HG02973 (cell line): Measurements from ENCODE around the gene PCDHGA7.
"Not testable (repeated sequence)": the region's sequence is repeated elsewhere in the genome, so short reads cannot be mapped to it uniquely, and the experiment has no call there.

Source experiments
- ATAC-seq: cut with Tn5 transposase; IDR thresholded peaks from one replicate; pipeline ENCODE4 v1.9.1; 2021; ENCODE audit warnings: moderate library complexity; ENCODE audit not compliant: unreplicated experiment

Gene PCDHGA7

DNA sequence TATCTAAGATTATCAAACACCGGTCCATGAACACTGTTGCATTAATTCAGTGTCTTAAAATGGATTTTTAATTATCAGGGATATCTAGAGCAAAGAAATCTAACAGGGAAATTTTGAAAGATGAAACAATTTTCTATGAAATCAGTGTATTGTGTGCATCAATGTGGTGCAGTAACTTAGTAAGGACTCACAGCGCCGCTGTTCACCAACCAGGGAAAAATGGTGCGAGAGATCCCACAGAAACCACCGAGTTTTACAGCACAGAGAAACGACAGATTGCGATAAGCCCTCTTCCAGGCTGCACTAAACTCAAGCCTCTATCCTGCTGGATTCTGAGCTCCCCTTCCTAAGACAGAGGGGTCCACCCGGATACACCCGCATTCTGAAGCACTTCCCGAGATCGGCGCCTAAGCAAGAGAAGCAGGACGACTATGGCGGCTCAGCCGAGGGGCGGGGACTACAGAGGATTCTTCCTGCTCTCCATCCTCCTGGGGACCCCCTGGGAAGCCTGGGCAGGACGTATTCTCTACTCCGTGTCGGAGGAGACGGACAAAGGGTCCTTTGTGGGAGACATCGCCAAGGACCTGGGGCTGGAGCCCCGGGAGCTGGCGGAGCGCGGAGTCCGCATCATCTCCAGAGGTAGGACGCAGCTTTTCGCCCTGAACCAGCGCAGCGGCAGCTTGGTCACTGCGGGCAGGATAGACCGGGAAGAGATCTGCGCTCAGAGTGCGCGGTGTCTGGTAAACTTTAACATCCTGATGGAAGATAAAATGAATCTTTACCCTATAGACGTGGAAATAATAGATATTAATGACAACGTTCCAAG is at the start of gene PCDHGA7:
PCDHGA7 (plus strand) TSS at position 274 of the 826 bp plus-strand sequence; CDS start at position 432, 158 bp downstream.
- ATAC-seq, result peak; percentile 69

DNA sequence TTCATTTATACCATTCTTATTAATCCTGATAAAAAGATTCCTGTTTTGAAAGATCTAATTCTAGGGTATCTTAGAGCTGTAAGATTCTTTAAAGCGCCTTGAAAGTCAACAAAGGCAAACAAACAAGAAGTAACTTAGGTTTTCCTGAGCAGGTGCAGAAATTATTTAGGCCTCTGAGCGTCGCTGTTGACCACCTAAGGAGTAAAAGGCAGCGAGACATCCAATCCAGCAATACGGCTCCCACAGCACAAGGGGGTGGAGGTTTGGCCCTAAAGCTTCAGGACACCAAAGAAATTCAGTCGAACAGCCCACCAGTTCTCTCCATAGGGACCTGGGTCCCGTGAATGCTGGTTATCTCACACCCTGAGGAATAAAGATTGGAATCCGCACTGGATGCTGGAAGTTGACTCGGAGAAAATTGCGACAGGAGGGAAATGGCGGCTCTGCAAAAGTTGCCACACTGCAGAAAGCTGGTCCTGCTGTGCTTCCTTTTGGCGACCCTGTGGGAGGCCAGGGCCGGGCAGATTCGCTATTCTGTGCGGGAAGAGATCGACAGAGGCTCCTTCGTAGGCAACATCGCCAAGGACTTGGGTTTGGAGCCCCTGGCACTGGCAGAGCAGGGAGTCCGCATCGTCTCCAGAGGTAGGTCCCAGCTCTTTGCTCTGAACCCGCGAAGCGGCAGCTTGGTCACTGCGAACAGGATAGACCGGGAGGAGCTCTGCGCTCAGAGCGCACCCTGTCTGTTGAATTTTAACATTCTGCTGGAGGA is 43.8 kb upstream of the PCDHGA7 start, which contains the start of gene PCDHGA2:
PCDHGA2 (plus strand) TSS at position 223 of the 769 bp plus-strand sequence.
- peak; percentile 60 for ATAC-seq

DNA sequence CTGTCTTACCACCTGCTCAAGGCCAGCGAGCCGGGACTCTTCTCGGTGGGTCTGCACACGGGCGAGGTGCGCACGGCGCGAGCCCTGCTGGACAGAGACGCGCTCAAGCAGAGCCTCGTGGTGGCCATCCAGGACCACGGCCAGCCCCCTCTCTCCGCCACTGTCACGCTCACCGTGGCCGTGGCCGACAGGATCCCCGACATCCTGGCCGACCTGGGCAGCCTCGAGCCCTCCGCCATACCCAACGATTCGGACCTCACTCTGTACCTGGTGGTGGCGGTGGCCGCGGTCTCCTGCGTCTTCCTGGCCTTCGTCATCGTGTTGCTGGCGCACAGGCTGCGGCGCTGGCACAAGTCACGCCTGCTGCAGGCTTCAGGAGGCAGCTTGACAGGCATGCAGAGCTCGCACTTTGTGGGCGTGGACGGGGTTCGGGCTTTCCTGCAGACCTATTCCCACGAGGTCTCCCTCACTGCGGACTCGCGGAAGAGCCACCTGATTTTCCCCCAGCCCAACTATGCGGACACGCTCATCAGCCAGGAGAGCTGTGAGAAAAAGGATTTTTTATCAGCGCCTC is 41.7 kb upstream of the PCDHGA7 start:
- not testable (repeated sequence) for ATAC-seq

DNA sequence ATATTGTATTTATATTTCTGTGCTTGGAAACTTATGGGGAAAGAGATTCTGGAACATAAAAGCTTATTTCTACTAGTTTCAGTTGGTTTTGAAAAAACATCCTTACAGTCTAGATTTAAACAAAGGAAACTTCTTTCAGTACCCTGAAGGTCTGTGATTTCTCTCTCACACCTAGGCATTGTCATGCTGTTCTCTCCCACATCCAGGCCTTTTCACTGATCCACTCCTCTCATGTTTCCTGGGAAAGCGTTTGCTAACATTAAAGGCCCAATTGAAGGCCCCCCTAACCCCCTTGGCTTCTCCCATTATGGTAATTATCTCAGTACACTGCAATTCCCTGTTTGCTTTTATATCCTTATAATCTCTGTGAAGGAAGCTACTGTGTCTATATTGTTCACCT is 39.8 kb upstream of the PCDHGA7 start:
- no peak for ATAC-seq

DNA sequence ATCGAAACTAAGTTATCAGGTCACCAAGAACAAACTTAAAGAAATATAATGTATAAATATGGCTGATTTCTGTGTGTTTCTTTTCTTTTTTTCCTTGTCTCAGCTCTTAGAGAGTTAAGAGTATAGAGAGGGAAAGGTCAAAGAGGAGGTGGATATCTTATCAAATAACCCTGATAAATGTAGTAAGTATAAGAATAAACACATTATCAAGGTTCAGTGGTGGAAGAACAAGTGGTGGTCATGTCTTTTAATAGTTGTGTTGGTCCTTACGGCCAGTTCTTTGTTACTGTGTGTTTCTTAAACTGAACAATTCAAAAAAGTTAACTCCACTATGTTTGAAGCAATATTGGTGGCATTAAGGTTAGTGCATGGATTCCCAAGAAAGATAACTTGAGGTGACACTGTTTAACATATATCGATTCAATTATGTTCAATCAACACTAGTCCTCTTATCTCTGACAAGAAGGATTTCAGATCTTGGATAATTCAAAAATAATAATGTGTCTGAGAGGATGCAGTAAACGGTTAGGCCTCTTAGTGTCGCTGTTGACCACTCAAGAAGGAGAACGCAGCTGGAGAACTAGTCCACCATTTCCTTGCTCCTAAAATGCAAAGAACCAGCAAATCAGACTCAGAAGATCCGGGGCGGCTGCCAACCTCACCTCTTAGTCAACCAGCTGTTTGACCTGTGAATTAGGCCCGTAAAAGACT is 39.1 kb upstream of the PCDHGA7 start, which contains the start of gene PCDHGA3:
PCDHGA3 (plus strand) TSS at position 588 of the 711 bp plus-strand sequence. CDS start 205 bp downstream, outside the sequence.
- no peak for ATAC-seq

DNA sequence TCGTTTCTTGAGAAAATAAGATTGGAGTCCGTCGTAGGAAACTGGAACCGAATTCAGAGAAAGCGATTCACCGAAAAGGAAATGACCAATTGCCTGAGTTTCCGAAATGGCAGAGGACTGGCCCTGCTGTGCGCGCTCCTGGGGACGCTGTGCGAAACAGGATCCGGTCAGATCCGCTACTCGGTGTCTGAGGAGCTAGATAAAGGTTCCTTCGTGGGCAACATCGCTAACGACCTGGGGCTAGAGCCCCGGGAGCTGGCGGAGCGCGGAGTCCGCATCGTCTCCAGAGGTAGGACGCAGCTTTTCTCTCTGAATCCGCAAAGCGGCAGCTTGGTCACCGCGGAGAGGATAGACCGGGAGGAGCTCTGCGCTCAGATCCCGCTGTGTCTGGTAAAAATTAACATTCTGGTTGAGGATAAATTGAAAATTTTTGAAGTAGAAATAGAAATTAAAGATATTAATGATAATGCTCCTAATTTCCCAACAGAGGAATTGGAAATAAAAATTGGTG is 38.5 kb upstream of the PCDHGA7 start:
- ATAC-seq, result no peak

DNA sequence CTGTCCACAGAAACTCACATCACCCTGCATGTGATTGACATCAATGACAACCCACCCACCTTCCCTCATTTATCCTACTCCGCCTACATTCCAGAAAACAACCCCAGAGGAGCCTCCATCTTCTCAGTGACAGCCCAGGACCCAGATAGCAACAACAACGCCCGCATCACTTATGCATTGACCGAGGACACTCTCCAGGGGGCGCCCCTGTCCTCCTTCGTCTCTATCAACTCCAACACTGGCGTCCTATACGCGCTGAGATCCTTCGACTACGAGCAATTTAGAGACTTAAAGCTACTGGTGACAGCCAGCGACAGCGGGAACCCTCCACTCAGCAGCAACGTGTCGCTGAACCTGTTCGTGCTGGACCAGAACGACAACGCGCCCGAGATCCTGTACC is 37.2 kb upstream of the PCDHGA7 start:
- no peak for ATAC-seq

DNA sequence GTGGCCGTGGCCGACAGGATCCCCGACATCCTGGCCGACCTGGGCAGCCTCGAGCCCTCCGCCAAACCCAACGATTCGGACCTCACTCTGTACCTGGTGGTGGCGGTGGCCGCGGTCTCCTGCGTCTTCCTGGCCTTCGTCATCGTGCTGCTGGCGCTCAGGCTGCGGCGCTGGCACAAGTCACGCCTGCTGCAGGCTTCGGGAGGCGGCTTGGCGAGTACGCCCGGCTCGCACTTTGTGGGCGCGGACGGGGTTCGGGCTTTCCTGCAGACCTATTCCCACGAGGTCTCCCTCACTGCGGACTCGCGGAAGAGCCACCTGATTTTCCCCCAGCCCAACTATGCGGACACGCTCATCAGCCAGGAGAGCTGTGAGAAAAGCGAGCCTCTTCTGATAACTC is 36.5 kb upstream of the PCDHGA7 start:
- ATAC-seq, result not testable (repeated sequence)

DNA sequence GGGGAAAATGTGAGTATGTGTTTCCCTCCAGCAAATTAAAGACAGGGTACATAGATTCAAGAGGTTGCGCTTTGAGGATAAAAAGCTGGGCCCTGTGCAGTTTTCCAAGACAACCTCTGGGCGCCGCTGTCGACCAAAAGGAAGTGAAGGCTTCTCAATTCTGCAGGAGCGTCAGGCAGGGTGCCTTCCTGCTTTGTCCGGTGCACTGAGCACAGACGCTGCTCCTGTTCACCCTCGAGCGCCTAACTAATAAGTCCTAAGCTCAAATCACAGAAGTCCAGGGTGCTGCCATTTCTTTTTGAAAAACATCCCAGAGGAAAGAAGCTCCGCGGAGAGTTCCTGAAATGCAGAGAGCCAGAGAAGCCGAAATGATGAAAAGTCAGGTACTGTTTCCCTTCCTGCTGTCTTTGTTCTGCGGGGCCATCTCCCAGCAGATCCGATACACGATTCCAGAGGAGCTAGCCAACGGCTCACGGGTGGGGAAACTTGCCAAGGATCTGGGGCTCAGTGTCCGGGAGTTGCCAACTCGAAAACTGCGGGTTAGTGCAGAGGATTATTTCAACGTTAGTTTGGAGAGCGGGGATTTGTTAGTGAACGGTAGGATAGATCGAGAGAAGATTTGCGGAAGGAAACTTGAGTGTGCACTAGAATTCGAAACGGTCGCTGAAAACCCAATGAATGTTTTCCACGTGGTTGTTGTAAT is 32.5 kb upstream of the PCDHGA7 start, which contains the start of gene PCDHGB1:
PCDHGB1 (plus strand) TSS at position 183 of the 703 bp plus-strand sequence; CDS start at position 345, 162 bp downstream.
- peak; percentile 63 for ATAC-seq

DNA sequence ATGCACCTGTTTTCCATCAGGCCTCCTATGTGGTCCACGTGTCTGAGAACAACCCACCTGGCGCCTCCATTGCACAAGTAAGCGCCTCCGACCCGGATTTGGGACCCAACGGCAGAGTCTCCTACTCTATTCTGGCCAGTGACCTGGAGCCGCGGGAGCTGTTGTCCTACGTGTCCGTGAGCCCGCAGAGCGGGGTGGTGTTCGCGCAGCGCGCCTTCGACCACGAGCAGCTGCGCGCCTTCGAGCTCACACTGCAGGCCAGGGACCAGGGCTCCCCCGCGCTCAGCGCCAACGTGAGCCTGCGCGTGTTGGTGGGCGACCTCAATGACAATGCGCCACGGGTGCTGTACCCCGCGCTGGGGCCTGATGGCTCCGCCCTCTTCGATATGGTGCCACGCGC is 31.0 kb upstream of the PCDHGA7 start:
- ATAC-seq, result no peak

DNA sequence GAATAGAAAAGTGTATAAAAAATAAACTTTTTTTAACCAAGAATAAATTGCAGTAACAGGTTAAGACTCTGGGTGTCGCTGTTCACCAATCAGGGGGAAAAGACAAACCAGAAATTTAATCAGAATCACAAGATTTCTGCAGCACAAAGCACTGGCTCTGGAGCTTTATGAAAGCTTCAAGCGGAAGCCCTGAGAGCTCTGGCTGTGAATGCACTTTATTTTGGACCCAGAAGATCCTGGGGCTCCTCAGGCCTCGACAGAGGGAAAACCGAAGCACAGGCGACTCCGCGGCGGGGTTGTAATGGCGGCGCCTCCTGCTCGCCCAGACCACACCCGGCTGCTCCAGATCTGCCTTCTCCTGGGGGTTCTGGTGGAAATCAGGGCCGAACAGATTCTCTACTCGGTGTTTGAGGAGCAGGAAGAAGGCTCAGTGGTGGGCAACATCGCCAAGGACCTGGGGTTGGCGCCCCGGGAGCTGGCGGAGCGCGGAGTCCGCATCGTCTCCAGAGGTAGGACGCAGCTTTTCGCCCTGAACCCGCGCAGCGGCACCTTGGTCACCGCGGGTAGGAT is 27.6 kb upstream of the PCDHGA7 start, which contains the start of gene PCDHGA4:
PCDHGA4 (plus strand) TSS at position 122 of the 570 bp plus-strand sequence; CDS start at position 209, 87 bp downstream.
- ATAC-seq, result no peak

DNA sequence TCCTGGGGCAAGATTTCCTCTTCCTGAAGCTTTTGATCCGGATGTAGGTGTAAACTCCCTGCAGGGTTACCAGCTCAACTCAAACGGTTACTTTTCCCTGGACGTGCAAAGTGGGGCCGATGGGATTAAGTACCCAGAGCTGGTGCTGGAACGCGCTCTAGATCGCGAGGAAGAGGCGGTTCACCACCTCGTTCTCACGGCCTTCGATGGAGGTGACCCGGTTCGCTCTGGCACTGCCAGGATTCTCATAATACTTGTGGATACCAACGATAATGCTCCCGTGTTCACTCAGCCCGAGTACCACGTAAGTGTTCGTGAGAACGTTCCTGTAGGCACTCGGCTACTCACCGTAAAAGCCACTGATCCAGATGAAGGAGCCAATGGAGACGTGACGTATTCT is 26.9 kb upstream of the PCDHGA7 start:
- ATAC-seq, result no peak

DNA sequence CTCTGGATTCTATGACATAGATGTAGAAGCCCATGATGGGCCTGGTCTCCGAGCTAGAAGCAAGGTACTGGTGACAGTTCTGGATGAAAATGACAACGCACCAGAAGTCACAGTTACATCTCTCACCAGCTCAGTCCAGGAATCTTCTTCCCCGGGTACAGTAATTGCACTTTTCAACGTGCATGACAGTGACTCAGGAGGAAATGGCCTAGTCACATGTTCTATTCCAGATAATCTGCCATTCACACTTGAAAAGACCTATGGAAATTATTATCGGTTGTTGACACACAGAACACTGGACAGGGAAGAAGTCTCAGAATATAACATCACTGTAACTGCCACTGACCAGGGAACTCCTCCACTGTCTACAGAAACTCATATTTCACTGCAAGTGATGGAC is 26.4 kb upstream of the PCDHGA7 start:
- ATAC-seq, result no peak

DNA sequence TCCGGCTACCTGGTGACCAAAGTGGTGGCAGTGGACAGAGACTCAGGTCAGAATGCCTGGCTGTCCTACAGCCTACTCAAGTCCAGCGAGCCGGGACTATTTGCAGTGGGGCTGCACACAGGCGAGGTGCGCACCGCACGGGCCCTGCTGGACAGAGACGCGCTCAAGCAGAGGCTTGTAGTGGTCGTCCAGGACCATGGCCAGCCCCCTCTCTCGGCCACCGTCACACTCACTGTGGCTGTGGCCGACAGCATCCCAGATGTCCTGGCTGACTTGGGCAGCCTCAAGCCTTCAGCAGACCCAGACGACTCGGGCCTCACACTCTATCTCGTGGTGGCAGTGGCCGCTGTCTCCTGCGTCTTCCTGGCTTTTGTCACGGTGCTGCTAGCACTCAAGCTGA is 25.6 kb upstream of the PCDHGA7 start:
- ATAC-seq, result no peak

DNA sequence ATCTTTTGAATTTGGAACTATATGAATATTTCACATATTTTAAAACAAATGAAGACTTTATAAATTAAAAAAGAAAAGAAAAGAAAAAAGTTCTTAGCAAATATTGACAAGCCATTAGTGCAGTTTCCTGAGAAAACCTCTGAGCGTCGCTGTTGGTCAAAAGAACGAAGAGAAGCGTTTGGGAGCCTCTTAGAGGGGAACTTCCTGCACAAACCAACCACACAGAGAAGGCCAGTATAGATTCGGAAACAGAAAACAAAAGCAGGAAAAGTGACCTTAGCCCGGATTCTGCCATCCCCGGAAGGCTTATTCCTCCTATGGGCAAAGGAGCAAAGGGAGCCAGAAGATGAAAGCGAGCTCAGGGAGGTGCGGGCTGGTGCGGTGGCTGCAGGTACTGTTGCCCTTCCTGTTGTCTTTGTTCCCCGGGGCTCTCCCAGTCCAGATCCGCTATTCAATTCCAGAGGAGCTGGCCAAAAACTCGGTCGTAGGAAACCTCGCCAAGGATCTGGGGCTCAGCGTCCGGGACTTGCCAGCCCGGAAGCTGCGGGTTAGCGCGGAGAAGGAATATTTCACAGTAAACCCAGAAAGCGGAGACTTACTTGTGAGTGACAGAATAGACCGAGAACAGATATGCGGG is 22.6 kb upstream of the PCDHGA7 start, which contains the start of gene PCDHGB2:
PCDHGB2 (plus strand) TSS at position 205 of the 637 bp plus-strand sequence; CDS start at position 347, 142 bp downstream.
- no peak for ATAC-seq

DNA sequence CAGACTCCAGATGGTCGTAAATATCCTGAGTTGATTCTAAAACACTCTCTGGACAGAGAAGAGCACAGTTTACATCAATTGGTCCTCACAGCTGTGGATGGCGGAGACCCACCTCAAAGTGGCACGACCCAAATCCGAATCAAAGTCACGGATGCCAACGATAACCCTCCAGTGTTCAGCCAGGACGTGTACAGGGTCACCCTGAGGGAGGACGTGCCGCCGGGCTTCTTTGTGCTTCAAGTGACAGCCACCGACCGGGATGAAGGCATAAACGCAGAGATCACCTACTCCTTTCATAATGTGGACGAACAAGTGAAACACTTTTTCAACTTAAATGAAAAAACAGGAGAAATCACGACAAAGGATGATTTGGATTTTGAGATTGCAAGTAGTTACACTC is 21.9 kb upstream of the PCDHGA7 start:
- ATAC-seq, result no peak

DNA sequence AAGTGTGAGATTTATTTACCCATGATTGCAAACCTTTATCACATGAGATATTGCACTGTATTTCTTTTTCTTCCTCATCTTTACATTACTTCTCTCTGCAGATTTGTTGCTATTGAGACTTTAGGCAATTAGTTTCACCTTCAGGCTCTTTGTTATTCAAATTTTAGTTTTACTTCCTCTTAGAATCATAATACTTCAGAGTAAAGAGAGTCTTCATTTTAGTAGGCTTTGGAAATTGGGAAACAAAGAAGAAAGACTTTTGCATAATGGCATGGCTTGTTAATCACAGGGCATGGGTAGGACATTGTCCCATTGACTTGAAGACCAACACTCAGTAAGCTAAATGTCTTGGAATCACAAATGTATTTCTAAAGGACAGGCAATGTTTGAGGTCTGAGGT is 19.8 kb upstream of the PCDHGA7 start:
- no peak for ATAC-seq

DNA sequence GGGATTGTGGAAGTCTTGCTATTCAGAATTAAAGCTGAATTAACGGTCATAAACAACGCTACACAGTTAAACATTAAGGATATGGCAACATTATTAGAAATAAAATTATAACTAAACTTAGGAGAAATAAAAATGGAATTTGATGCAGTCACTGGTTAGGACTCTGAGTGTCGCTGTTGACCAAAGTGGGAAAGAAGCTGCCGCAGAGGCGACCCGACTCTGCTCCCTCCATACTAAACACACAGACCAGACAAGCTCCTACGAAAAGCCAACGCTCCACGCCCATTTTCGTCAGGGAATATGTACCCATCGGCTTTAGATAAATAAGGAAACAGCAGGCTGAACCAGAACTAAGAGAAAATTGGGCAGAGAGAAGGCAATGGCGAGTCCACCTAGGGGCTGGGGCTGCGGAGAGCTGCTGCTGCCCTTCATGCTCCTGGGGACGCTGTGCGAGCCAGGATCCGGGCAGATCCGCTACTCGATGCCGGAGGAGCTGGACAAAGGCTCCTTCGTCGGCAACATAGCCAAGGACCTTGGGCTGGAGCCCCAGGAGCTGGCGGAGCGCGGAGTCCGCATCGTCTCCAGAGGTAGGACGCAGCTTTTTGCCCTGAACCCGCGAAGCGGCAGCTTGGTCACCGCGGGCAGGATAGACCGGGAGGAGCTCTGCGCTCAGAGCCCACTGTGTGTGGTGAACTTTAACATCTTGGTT is 18.4 kb upstream of the PCDHGA7 start, which contains the start of gene PCDHGA5:
PCDHGA5 (plus strand) TSS at position 211 of the 709 bp plus-strand sequence; CDS start at position 380, 169 bp downstream.
- ATAC-seq, result no peak
